WTC11 (cell line): Measurements from ENCODE around the gene CDC42EP4. TPM values are rescaled to one million over a fixed set of nuclear protein-coding genes. Genes with fewer than 3 reads are reported as not detected.

ENCODE experiments used
- ATAC-seq: fragments of 200-7000 bp; cut with Tn5 transposase; 2 replicates; pipeline ENCODE4 v1.10.0; 2021; ENCODE audit warnings: mild to moderate bottlenecking, moderate library complexity
- CTCF ChIA-PET: fragments of 300-600 bp; sonication (Branson Sonifier 250); formaldehyde crosslinking; loops from one replicate; lab custom pipeline; 2021; ENCODE audit warnings: antibody characterized with exemption; lab: Charles Lee
- POLR2A ChIA-PET: fragments of 350-600 bp; sonication (Branson Sonifier 250); formaldehyde crosslinking; loops from one replicate; lab custom pipeline; 2021; ENCODE audit warnings: antibody characterized with exemption; lab: Charles Lee
- DNase-seq: peaks from one replicate; pipeline ENCODE4 v3.0.0; 2021; ENCODE audit warnings: low spot score
- H3K27ac Mint-ChIP-seq: 2 replicates; pipeline ENCODE4 v1.8.0; 2021; ENCODE audit warnings: mixed read lengths
- H3K27me3 Mint-ChIP-seq: 2 replicates; pipeline ENCODE4 v1.8.0; 2021; ENCODE audit warnings: low read depth, mild to moderate bottlenecking, moderate library complexity, mixed read lengths
- H3K36me3 Mint-ChIP-seq: 2 replicates; pipeline ENCODE4 v1.8.0; 2021; ENCODE audit warnings: mixed read lengths
- H3K4me1 Mint-ChIP-seq: 2 replicates; pipeline ENCODE4 v1.8.0; 2022; ENCODE audit warnings: mixed read lengths
- H3K4me3 Mint-ChIP-seq: 2 replicates; pipeline ENCODE4 v1.8.0; 2021; ENCODE audit warnings: mild to moderate bottlenecking, moderate library complexity, mixed read lengths
- H3K9me3 Mint-ChIP-seq: 2 replicates; pipeline ENCODE4 v1.8.0; 2021; ENCODE audit warnings: mixed read lengths
- AR ChIP-seq: fragments of 250-450 bp; sonication (Bioruptor Pico); IDR thresholded peaks from 2 replicates; pipeline ENCODE4 v1.9.0; 2021; ENCODE audit warnings: mild to moderate bottlenecking
- CREM ChIP-seq: sonication (generic); formaldehyde crosslinking; IDR thresholded peaks from 2 replicates; pipeline ENCODE4 v1.8.1; 2022; ENCODE audit warnings: mild to moderate bottlenecking, missing genetic modification reagents, moderate library complexity
- ELF4 ChIP-seq: sonication (generic); formaldehyde crosslinking; IDR thresholded peaks from 2 replicates; pipeline ENCODE4 v1.8.1; 2022; ENCODE audit warnings: low read depth, mild to moderate bottlenecking, moderate library complexity, missing genetic modification reagents
- JAZF1 ChIP-seq: fragments of 250-450 bp; sonication (Bioruptor Pico); IDR thresholded peaks from 2 replicates; pipeline ENCODE4 v1.9.0; 2021; ENCODE audit warnings: moderate library complexity, mild to moderate bottlenecking, inconsistent platforms
- NR1H2 ChIP-seq: sonication (generic); formaldehyde crosslinking; IDR thresholded peaks from 2 replicates; pipeline ENCODE4 v1.9.0; 2021; ENCODE audit warnings: mild to moderate bottlenecking, moderate library complexity, missing genetic modification reagents
- NR3C1 ChIP-seq: sonication (generic); formaldehyde crosslinking; conservative IDR thresholded peaks from 2 replicates; pipeline ENCODE4 v1.8.1; 2023; ENCODE audit warnings: low read depth, mild to moderate bottlenecking, missing genetic modification reagents
- PREB ChIP-seq: sonication (generic); formaldehyde crosslinking; IDR thresholded peaks from 2 replicates; pipeline ENCODE4 v1.8.1; 2022; ENCODE audit warnings: mild to moderate bottlenecking, missing genetic modification reagents, moderate library complexity, borderline replicate concordance
- SP1 ChIP-seq: sonication (generic); formaldehyde crosslinking; conservative IDR thresholded peaks from 2 replicates; pipeline ENCODE4 v1.8.1; 2022; ENCODE audit warnings: missing genetic modification reagents
- STAT6 ChIP-seq: sonication (generic); formaldehyde crosslinking; conservative IDR thresholded peaks from 2 replicates; pipeline ENCODE4 v1.8.1; 2023; ENCODE audit warnings: mild to moderate bottlenecking, low read depth, missing genetic modification reagents, moderate library complexity
- TCF7 ChIP-seq: sonication (generic); formaldehyde crosslinking; IDR thresholded peaks from 2 replicates; pipeline ENCODE4 v1.8.0; 2022; ENCODE audit warnings: mild to moderate bottlenecking, low read depth, missing genetic modification reagents, moderate library complexity
- TEAD1 ChIP-seq: sonication (generic); formaldehyde crosslinking; IDR thresholded peaks from 2 replicates; pipeline ENCODE4 v1.8.0; 2022; ENCODE audit warnings: mild to moderate bottlenecking, missing genetic modification reagents
- ZNF219 ChIP-seq: sonication (generic); formaldehyde crosslinking; IDR thresholded peaks from 2 replicates; pipeline ENCODE4 v1.8.0; 2023; ENCODE audit warnings: missing genetic modification reagents, mild to moderate bottlenecking, borderline replicate concordance
- ZNF423 ChIP-seq: fragments of 250-450 bp; sonication (Bioruptor Pico); IDR thresholded peaks from 2 replicates; pipeline ENCODE4 v2.1.2; 2022; ENCODE audit warnings: mild to moderate bottlenecking, moderate library complexity
- ZNF512 ChIP-seq: sonication (generic); formaldehyde crosslinking; IDR thresholded peaks from 2 replicates; pipeline ENCODE4 v1.8.1; 2022; ENCODE audit warnings: missing genetic modification reagents, borderline replicate concordance
- total RNA-seq: library from RNA; stranded (reverse); gene quantifications from 3 replicates; pipeline ENCODE4 v1.2.3, GENCODE V29; 2021
- TF ChIP-seq, protein P1 (sequence below): fragments of 200-600 bp; IDR thresholded peaks from 2 replicates; pipeline ENCODE4 v1.8.0; 2022; ENCODE audit warnings: antibody characterized with exemption
- TF ChIP-seq, protein P2 (sequence below): fragments of 250-450 bp; sonication (Bioruptor Pico); IDR thresholded peaks from 2 replicates; pipeline ENCODE4 v1.9.0; 2021; ENCODE audit warnings: mild to moderate bottlenecking, borderline replicate concordance

CDC42EP4 gene
- total RNA-seq, 1 experiment from 2014 or later: 18.8 TPM

DNA sequence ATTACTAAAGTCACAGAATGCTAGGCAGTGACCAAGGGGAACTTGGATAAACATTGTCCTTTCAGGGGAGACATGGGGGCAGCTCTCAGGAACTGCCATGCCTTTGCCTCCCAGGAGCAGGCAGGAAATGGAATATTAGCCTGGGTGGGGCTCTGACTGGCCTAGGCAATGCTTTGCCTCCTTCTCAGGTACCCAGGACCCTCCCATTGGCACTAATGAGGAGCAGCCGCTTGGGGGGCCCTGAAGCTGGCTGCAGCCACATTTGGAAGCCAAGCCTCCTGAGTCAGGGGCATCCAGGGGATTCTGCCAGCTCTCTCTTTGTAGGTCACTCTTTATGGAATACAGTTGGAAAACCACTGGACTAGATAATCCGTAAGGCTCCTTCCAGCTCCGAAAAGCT, 55.6 kb downstream of the CDC42EP4 start:
- ATAC-seq (peak; percentile 46), DNase-seq (no peak)
- H3K27me3 Mint-ChIP-seq: no peaks in the 10 kb centered on the region; the same call in none of the 2 replicates
- H3K4me1 Mint-ChIP-seq: peaks cover 17% of the 10 kb centered on the region
- H3K27ac Mint-ChIP-seq: no peak overlapping the region
- TF ChIP-seq ELF4 (CRISPR knock-in tag) (no peak), STAT6 (CRISPR knock-in tag) (no peak), AR (CRISPR knock-in tag) (no peak), CREM (no peak), NR3C1 (CRISPR knock-in tag) (no peak), ZNF423 (CRISPR knock-in tag) (no peak), JAZF1 (CRISPR knock-in tag) (no peak)
- no peak overlapping the region for H3K4me3 Mint-ChIP-seq
- ChIA-PET POLR2A (no interaction called here), CTCF (interaction anchor here (0.5 to 4.7 kb wide), 15 partner anchors 35 to 401 kb away, joined by 3 to 143 read pairs (median 5); no protein-coding TSS in a partner anchor)
- no peaks in the 10 kb centered on the region for H3K36me3 Mint-ChIP-seq
- no peaks in the 10 kb centered on the region for H3K9me3 Mint-ChIP-seq

DNA sequence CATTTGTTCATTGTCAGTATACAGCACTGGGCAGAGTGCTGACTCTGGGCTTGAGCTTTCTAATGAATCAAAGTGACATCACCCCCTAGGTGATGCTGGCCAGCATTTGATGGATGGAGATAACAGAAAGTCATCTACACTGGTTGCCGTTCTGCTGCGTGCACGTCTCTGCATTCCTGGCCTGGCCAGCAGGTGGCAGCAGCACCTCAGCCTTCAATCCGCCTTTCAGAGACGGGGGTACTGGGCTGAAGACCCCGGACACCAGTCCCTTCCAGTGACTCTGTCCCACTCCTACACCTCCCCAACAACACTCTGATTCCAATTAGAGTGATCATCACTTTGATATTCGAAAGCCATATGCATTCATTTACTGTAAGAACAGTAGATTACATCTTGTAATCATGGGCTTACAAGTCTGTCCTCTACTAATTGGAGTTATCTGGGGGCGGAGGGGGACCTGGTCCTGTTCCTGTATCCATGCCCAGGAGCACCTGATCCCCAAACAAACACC, 56.1 kb downstream of the CDC42EP4 start:
- Mint-ChIP-seq H3K9me3 (no peaks in the 10 kb centered on the region), H3K36me3 (no peaks in the 10 kb centered on the region), H3K27ac (no peak overlapping the region), H3K4me1 (peaks cover 14% of the 10 kb centered on the region), H3K4me3 (no peak overlapping the region), H3K27me3 (no peaks in the 10 kb centered on the region; the same call in none of the 2 replicates)
- ChIA-PET CTCF (interaction anchor here (0.5 to 4.7 kb wide), 20 partner anchors 9 to 699 kb away, joined by 3 to 143 read pairs (median 4); no protein-coding TSS in a partner anchor), POLR2A (no interaction called here)
- ATAC-seq (peak; percentile 87), DNase-seq (peak; percentile 87)
- TF ChIP-seq PREB (CRISPR knock-in tag): no peak
- TF ChIP-seq, protein P1, sequence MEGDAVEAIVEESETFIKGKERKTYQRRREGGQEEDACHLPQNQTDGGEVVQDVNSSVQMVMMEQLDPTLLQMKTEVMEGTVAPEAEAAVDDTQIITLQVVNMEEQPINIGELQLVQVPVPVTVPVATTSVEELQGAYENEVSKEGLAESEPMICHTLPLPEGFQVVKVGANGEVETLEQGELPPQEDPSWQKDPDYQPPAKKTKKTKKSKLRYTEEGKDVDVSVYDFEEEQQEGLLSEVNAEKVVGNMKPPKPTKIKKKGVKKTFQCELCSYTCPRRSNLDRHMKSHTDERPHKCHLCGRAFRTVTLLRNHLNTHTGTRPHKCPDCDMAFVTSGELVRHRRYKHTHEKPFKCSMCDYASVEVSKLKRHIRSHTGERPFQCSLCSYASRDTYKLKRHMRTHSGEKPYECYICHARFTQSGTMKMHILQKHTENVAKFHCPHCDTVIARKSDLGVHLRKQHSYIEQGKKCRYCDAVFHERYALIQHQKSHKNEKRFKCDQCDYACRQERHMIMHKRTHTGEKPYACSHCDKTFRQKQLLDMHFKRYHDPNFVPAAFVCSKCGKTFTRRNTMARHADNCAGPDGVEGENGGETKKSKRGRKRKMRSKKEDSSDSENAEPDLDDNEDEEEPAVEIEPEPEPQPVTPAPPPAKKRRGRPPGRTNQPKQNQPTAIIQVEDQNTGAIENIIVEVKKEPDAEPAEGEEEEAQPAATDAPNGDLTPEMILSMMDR: peak; percentile 95
- peak; percentile 62; the same call in 1 of the 2 replicates for TF ChIP-seq TEAD1 (CRISPR knock-in tag)

DNA sequence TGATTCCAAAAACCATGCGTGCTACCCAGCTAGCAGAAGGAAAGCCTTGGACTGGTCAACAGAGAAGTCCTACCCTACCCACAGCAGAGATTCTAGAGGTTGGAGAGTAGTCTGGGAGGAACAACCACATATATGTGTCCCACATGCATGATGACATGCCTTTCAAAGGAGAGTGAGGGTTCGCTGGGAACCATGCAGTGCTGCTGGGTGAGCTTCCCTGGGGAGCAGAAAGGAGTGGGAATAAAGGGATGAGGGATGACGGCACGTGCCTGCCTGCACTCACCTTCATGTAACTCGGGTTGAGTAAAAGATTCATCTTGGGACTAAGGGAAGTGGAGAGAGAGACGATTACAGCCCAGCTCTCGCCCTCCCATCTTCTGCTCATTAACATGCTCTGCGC, 59.9 kb downstream of the CDC42EP4 start:
- no peak for DNase-seq
- Mint-ChIP-seq H3K4me3 (no peak overlapping the region), H3K9me3 (no peaks in the 10 kb centered on the region), H3K27ac (no peak overlapping the region), H3K4me1 (peaks cover 12% of the 10 kb centered on the region), H3K27me3 (no peaks in the 10 kb centered on the region), H3K36me3 (peaks cover 4% of the 10 kb centered on the region)
- no peak for ATAC-seq
- ChIA-PET CTCF (interaction anchor here (0.6 to 3.7 kb wide), 3 partner anchors 45 to 118 kb away, joined by 3 to 20 read pairs (median 5); no protein-coding TSS in a partner anchor), POLR2A (interaction anchor here (0.9 kb wide), 1 partner anchor 152 kb away, joined by 3 read pairs; no protein-coding TSS in a partner anchor)
- TF ChIP-seq, protein P2, sequence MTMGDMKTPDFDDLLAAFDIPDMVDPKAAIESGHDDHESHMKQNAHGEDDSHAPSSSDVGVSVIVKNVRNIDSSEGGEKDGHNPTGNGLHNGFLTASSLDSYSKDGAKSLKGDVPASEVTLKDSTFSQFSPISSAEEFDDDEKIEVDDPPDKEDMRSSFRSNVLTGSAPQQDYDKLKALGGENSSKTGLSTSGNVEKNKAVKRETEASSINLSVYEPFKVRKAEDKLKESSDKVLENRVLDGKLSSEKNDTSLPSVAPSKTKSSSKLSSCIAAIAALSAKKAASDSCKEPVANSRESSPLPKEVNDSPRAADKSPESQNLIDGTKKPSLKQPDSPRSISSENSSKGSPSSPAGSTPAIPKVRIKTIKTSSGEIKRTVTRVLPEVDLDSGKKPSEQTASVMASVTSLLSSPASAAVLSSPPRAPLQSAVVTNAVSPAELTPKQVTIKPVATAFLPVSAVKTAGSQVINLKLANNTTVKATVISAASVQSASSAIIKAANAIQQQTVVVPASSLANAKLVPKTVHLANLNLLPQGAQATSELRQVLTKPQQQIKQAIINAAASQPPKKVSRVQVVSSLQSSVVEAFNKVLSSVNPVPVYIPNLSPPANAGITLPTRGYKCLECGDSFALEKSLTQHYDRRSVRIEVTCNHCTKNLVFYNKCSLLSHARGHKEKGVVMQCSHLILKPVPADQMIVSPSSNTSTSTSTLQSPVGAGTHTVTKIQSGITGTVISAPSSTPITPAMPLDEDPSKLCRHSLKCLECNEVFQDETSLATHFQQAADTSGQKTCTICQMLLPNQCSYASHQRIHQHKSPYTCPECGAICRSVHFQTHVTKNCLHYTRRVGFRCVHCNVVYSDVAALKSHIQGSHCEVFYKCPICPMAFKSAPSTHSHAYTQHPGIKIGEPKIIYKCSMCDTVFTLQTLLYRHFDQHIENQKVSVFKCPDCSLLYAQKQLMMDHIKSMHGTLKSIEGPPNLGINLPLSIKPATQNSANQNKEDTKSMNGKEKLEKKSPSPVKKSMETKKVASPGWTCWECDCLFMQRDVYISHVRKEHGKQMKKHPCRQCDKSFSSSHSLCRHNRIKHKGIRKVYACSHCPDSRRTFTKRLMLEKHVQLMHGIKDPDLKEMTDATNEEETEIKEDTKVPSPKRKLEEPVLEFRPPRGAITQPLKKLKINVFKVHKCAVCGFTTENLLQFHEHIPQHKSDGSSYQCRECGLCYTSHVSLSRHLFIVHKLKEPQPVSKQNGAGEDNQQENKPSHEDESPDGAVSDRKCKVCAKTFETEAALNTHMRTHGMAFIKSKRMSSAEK (CRISPR knock-in tag): no peak
- TF ChIP-seq TCF7 (CRISPR knock-in tag) (no peak), NR1H2 (no peak), ZNF219 (CRISPR knock-in tag) (no peak), ZNF512 (CRISPR knock-in tag) (no peak), SP1 (no peak)
